Measurements from ENCODE around the gene PIWIL4. TPM values are rescaled to one million over a fixed set of nuclear protein-coding genes. Genes with fewer than 3 reads are reported as not detected.

PIWIL4 gene
- total and polyA plus RNA-seq, 9 of the 15 experiments (the other 6 are each of a cell fraction or from before 2014, with no cell fraction given) = 6.3 to 17.0 (median 10.8) TPM

DNA sequence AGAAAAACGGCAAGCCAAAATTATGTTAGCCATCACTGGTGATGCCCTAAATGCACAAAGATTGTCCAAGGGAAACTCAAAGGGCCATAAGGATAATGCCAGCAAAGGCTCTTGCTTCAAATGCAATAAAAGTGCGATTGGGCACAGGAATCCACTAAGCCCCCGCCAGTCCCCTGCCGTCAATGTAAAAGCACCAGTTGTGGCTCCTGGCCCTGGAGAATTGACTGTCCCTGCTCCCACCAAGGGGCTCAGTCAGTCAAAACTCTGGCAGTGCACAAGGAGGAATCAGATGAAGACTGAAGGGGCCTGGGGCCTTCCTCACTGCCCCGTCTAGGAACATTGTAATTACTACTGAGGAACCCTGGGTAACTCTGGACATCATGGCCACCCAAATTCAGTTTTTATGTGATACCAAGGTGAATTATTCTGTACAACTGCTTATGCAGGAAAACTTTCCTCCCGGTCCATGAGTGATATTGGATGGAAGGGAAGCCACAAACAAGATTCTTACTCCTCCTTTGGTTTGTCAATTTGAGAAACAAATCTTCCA lies 85.6 kb downstream of the PIWIL4 start:
- Histone ChIP-seq H3K36me3 (ENCODE audit: control insufficient read depth, insufficient read depth, low read length) (no peaks in the 10 kb centered on the region), H3K9me1 (ENCODE audit: control insufficient read depth, insufficient read depth, low read length) (no peaks in the 10 kb centered on the region), H3K4me2 (ENCODE audit: insufficient read depth, low read length) (no peak overlapping the region), H3K27me3 (ENCODE audit: control insufficient read depth in 2 of 2, insufficient read depth in 2 of 2, low read length in 2 of 2) (no peaks in the 10 kb centered on the region), H4K20me1 (replicated peaks; ENCODE audit: control insufficient read depth, insufficient read depth, low read length) (no peaks in the 10 kb centered on the region), H3K4me1 (replicated peaks in 1 of 2; ENCODE audit: control insufficient read depth in 2 of 2, insufficient read depth in 2 of 2, low read length in 2 of 2) (no peaks in the 10 kb centered on the region), H3K9ac (ENCODE audit: insufficient read depth in 1 of 2, low read depth in 2 of 2, low read length in 2 of 2) (no peak overlapping the region), H2AFZ (ENCODE audit: low read depth, low read length) (no peak overlapping the region), H3K79me2 (ENCODE audit: control insufficient read depth, insufficient read depth, low read length) (no peaks in the 10 kb centered on the region), H3K27ac (ENCODE audit: extremely low read depth, low read depth, low read length) (no peak overlapping the region), H3K4me3 (no peak overlapping the region), H3K9me3 (replicated peaks; ENCODE audit: control insufficient read depth, insufficient read depth, low read depth, low read length) (no peaks in the 10 kb centered on the region)
- TF ChIP-seq, protein P1, sequence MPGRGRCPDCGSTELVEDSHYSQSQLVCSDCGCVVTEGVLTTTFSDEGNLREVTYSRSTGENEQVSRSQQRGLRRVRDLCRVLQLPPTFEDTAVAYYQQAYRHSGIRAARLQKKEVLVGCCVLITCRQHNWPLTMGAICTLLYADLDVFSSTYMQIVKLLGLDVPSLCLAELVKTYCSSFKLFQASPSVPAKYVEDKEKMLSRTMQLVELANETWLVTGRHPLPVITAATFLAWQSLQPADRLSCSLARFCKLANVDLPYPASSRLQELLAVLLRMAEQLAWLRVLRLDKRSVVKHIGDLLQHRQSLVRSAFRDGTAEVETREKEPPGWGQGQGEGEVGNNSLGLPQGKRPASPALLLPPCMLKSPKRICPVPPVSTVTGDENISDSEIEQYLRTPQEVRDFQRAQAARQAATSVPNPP (IDR thresholded peaks at IDR 0.05; ENCODE audit: borderline replicate concordance, insufficient read depth, insufficient read length) = no peak
- TF ChIP-seq PRPF4 (IDR thresholded peaks at IDR 0.05; ENCODE audit: insufficient read depth, low read depth, low read length, poor library complexity, severe bottlenecking) (no peak), ELF2 (CRISPR knock-in tag; IDR thresholded peaks at IDR 0.05) (no peak), ZNF311 (CRISPR knock-in tag; IDR thresholded peaks at IDR 0.05) (no peak), ZNF134 (CRISPR knock-in tag; conservative IDR thresholded peaks at IDR 0.05) (no peak), NUFIP1 (IDR thresholded peaks at IDR 0.05; ENCODE audit: partially characterized antibody) (no peak), ZNF316 (IDR thresholded peaks at IDR 0.05) (no peak), ZNF184 (CRISPR knock-in tag; IDR thresholded peaks at IDR 0.05) (no peak), BACH1 (tag; IDR thresholded peaks at IDR 0.05) (no peak), SRF (CRISPR knock-in tag; IDR thresholded peaks at IDR 0.05) (no peak), ZNF780A (CRISPR knock-in tag; IDR thresholded peaks at IDR 0.05) (no peak), ZNF146 (CRISPR knock-in tag; IDR thresholded peaks at IDR 0.05; ENCODE audit: unreplicated experiment) (no peak), DDX20 (tag; IDR thresholded peaks at IDR 0.05; ENCODE audit: low read depth) (no peak), CBFB (CRISPR knock-in tag; IDR thresholded peaks at IDR 0.05) (no peak), POLR2A (conservative IDR thresholded peaks at IDR 0.05) (no peak)
- TF ChIP-seq, protein P2, sequence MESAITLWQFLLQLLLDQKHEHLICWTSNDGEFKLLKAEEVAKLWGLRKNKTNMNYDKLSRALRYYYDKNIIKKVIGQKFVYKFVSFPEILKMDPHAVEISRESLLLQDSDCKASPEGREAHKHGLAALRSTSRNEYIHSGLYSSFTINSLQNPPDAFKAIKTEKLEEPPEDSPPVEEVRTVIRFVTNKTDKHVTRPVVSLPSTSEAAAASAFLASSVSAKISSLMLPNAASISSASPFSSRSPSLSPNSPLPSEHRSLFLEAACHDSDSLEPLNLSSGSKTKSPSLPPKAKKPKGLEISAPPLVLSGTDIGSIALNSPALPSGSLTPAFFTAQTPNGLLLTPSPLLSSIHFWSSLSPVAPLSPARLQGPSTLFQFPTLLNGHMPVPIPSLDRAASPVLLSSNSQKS (CRISPR knock-in tag; IDR thresholded peaks at IDR 0.05) = no peak
- TF ChIP-seq, protein P3, sequence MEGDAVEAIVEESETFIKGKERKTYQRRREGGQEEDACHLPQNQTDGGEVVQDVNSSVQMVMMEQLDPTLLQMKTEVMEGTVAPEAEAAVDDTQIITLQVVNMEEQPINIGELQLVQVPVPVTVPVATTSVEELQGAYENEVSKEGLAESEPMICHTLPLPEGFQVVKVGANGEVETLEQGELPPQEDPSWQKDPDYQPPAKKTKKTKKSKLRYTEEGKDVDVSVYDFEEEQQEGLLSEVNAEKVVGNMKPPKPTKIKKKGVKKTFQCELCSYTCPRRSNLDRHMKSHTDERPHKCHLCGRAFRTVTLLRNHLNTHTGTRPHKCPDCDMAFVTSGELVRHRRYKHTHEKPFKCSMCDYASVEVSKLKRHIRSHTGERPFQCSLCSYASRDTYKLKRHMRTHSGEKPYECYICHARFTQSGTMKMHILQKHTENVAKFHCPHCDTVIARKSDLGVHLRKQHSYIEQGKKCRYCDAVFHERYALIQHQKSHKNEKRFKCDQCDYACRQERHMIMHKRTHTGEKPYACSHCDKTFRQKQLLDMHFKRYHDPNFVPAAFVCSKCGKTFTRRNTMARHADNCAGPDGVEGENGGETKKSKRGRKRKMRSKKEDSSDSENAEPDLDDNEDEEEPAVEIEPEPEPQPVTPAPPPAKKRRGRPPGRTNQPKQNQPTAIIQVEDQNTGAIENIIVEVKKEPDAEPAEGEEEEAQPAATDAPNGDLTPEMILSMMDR (IDR thresholded peaks at IDR 0.05 in 2 of 3, conservative IDR thresholded peaks at IDR 0.05 in 1 of 3; ENCODE audit: insufficient read depth in 2 of 3, low read depth in 1 of 3, low read length in 3 of 3) = no peak
- TF ChIP-seq, protein P4, sequence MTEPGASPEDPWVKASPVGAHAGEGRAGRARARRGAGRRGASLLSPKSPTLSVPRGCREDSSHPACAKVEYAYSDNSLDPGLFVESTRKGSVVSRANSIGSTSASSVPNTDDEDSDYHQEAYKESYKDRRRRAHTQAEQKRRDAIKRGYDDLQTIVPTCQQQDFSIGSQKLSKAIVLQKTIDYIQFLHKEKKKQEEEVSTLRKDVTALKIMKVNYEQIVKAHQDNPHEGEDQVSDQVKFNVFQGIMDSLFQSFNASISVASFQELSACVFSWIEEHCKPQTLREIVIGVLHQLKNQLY (CRISPR knock-in tag; conservative IDR thresholded peaks at IDR 0.05) = no peak
- POLR2A ChIA-PET = no interaction called here
- CTCF ChIA-PET (ENCODE audit: low intra/inter-chr PET ratio) = no interaction called here
- ATAC-seq (no peak), DNase-seq (ENCODE audit: extremely low read depth in 1 of 4, low spot score in 3 of 4) (no peak), FAIRE-seq (no peak)
- in situ Hi-C loops (cut with MboI) = no loop called here
- intact Hi-C loops (cut with micrococcal nuclease) = no loop called here
- BruUV-seq (replicated peaks) = no TSS peak
- 34% methylated on average over 6 of the region's 6 CpGs for WGBS (ENCODE audit: insufficient coverage, low coverage, missing lambda C conversion rate)
